NB4 (cell line): ENCODE data around the gene NFIA.

Experiments
- DNase-seq: peaks from one replicate; pipeline ENCODE4 v3.0.0; 2010; ENCODE audit warnings: low read depth
- H3K4me3 ChIP-seq: one replicate; pipeline ENCODE4 v1.5.1; 2011; ENCODE audit warnings: mild to moderate bottlenecking, low read depth, low read length, moderate library complexity
- MYC ChIP-seq: IDR thresholded peaks from 2 replicates; pipeline ENCODE4 v1.6.1; 2011; ENCODE audit warnings: low read depth, low read length
- POLR2A ChIP-seq: IDR thresholded peaks from 2 replicates; pipeline ENCODE4 v1.6.1; 2011; ENCODE audit warnings: mild to moderate bottlenecking; ENCODE audit not compliant: insufficient read length; ENCODE audit errors: extremely low read depth
- TF ChIP-seq, protein P1 (sequence below): IDR thresholded peaks from one replicate; pipeline ENCODE4 v1.5.1; 2012; ENCODE audit warnings: low read depth, low read length
- TF ChIP-seq, protein P2 (sequence below): IDR thresholded peaks from 2 replicates; pipeline ENCODE4 v1.6.1; 2011; ENCODE audit warnings: low read depth, low read length

Gene NFIA

DNA sequence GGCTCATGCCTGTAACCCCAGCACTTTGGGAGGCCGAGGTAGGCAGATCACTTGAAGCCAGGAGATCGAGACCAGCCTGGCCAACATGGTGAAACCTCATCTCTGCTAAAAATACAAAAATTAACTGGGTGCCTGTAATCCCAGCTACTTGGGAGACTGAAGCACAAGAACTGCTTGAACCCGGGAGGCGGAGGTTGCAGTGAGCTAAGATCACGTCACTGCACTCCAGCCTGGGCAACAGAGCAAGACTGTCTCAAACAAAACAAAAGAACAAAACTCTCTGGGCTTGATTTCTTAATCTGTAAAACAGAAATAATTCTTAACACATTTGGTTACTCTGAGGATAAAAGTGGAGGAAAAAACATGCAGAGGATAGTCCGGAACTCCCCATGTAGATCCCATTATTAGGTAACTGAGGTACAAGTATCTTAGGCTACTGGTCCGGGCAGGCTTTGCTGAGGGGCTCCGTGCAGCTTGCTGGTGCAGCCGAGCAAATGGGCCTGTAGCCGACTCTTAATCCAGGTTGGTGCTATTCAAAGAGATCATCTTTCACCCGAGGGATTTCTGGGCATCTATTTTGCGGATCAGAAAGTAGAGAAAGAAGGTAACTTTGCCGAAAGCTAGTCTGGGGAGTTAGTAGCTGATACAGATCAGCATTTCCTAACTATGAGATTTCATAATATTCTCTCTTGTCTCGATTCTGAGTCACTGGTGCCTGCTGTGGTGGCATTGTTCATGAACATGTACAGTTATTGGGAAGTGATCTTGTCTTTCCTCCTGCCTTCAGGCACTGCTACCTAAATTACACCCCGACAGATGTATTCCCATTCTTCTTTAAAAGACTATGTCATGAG lies 56.8 kb downstream of the NFIA start:
- TF ChIP-seq POLR2A = no peak
- TF ChIP-seq, protein P1, sequence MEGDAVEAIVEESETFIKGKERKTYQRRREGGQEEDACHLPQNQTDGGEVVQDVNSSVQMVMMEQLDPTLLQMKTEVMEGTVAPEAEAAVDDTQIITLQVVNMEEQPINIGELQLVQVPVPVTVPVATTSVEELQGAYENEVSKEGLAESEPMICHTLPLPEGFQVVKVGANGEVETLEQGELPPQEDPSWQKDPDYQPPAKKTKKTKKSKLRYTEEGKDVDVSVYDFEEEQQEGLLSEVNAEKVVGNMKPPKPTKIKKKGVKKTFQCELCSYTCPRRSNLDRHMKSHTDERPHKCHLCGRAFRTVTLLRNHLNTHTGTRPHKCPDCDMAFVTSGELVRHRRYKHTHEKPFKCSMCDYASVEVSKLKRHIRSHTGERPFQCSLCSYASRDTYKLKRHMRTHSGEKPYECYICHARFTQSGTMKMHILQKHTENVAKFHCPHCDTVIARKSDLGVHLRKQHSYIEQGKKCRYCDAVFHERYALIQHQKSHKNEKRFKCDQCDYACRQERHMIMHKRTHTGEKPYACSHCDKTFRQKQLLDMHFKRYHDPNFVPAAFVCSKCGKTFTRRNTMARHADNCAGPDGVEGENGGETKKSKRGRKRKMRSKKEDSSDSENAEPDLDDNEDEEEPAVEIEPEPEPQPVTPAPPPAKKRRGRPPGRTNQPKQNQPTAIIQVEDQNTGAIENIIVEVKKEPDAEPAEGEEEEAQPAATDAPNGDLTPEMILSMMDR = no peak
- TF ChIP-seq, protein P2, sequence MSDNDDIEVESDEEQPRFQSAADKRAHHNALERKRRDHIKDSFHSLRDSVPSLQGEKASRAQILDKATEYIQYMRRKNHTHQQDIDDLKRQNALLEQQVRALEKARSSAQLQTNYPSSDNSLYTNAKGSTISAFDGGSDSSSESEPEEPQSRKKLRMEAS = no peak
- TF ChIP-seq MYC = no peak
- H3K4me3 ChIP-seq = no peak overlapping the region
- DNase-seq = peak; percentile 85

DNA sequence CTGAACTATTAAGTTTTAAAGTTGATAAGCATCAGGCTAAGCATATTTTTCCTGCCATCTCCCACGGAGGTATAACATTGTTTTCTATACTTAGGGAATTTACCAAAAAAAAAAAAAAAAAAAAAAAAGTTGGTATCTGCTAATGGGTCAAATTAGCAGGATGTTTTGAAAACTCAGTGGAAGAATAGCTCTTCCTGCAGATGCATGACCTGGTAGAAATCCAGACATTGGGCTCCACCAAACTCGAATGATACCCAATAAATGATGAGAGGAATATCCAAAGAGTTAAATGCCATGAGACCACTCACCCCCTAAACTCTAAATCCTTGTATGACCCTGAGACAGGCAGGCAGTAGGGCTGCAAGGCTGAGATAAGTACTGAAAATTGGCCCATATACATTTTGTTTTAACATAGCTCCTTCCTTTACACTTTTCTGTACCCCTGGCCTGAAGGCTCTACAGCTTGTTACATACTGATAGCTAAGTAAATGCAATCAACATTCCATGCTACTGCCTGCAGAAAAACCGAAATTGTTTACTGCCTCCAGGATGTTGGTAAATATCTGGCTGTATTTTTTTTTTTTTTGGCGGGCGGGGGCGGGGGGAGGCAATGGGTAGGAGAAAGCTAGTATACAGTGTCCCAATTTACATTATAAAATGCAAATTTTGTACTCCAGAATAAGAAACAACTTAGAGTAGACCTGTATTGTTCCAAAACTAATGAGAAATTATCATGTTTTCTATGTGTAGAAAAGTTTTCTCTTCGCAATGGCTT lies 57.6 kb downstream of the NFIA start:
- no peak for DNase-seq
- no peak for TF ChIP-seq MYC
- TF ChIP-seq, protein P2 = no peak
- TF ChIP-seq, protein P1 = no peak
- TF ChIP-seq POLR2A = no peak
- no peak overlapping the region for H3K4me3 ChIP-seq

DNA sequence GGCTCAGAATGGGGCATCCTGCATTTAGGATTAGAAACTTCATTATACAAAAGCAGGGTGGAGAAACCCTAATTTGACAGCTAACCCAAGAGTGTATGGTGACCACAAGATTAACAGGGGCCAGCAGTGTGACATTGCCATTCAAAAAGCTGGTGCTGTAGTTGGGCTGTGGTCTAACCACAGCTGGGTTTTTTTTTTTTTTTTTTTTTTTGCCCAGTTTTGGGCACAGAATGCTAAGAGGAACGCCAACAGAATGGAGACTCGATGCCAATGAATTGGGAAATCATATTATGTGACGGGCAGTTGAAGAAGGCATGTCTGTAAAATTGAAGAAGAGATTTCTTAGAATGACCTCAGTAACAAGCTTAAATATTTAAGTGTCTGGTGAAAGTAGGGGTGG lies 58.4 kb downstream of the NFIA start:
- DNase-seq = peak; percentile 71
- TF ChIP-seq, protein P1 = no peak
- no peak for TF ChIP-seq MYC
- TF ChIP-seq POLR2A = no peak
- TF ChIP-seq, protein P2 = no peak
- no peak overlapping the region for H3K4me3 ChIP-seq

DNA sequence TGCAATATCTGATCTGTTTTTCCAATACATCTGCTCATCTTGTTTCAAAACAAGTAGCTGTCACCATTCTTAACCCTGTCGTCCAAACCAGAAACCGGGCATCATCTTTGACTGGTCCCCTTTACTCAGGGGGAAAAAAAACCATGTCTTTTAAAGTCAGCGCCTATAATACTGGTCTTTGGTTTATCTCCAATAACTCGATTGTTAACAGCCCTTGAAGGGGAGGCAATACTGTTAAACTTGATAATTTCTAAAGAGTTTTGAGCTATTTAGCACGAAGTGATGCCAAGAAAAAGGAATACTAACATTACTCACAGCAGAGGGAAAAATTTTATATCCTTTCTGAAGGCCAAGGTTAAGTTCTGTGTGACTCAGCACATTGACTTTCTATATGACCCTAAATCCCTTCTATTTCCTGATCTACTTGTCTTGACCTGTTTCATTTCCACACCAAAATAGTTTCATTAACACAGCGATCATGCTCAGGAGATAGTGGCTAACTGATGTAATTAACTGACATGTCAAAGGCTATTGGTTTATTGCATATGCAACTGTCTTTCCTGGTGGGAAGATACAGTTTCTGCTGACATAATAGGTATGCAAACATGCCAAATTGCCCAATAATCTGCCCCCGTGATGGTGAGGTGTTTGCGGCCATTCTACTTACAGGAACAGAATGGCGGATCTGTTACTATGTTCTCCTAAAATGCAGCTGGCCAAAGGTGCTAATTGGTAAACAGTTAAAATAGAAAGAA lies 59.1 kb downstream of the NFIA start:
- no peak overlapping the region for H3K4me3 ChIP-seq
- no peak for TF ChIP-seq POLR2A
- TF ChIP-seq, protein P1 = no peak
- DNase-seq = peak; percentile 29

DNA sequence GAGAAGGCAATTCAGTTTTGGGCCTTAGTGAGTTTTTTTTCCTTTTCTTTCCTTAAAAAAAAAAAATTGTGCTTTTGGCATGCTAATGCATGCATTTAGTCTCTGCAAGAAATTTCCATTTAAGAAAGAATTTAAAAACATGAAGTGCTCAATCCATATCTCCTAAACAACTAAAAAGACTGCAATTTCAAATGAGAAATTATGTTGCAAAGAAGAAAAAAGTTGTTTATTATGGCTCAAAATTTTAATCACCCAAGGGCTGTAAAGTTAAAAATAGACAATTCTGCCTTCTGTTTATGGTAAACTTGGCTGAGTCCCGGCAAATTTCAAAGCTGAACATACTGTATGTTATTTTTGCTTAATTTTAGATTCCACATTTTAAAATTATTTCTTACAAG lies 59.7 kb downstream of the NFIA start:
- TF ChIP-seq MYC = no peak
- TF ChIP-seq, protein P1 = no peak
- no peak for TF ChIP-seq POLR2A
- TF ChIP-seq, protein P2 = no peak
- no peak for DNase-seq
- no peak overlapping the region for H3K4me3 ChIP-seq
